ENCODE measurements around the gene PDLIM7.

GRCh38 chr5:177519463-177520235 lies 22.2 kb upstream of the PDLIM7 start:
- TF ChIP-seq CTCF (IDR thresholded peaks at IDR 0.05): no peak
- no peak for TF ChIP-seq POLR2A (IDR thresholded peaks at IDR 0.05)

Measured in heart left ventricle (tissue), 13 donors.